Hindlimb muscle (tissue), 1 donor: ENCODE results near the gene HCAR1. TPM values are rescaled to one million over a fixed set of nuclear protein-coding genes. Genes with fewer than 3 reads are reported as not detected.
"Not testable (repeated sequence)": the region's sequence is repeated elsewhere in the genome, so short reads cannot be mapped to it uniquely, and the experiment has no call there.

Experiments used
- DNase-seq: peaks from one replicate; pipeline ENCODE4 v3.0.0-alpha.2; 2013
- polyA plus RNA-seq: library from polyadenylated mRNA; unstranded; fragments of 120-200 nt; gene quantifications from one replicate; pipeline ENCODE4 v1.2.1, GENCODE V29; 2013; ENCODE audit not compliant: insufficient read length

HCAR1 gene
- polyA plus RNA-seq, 1 donor = 0.32 TPM

- DNase-seq = no peak
Observed at GRCh38 chr12:122721057-122721545, 9.5 kb downstream of the HCAR1 start.

- not testable (repeated sequence) for DNase-seq
Observed at GRCh38 chr12:122716658-122717057, 14.0 kb downstream of the HCAR1 start, which contains the start of gene HCAR3. Gene HCAR3, minus strand, starts transcription at chr12:122716811. Its CDS starts 74 bp downstream, at chr12:122716737.

- not testable (repeated sequence) for DNase-seq
Observed at GRCh38 chr12:122715211-122715610, 15.4 kb downstream of the HCAR1 start.

- not testable (repeated sequence) for DNase-seq
Observed at GRCh38 chr12:122713491-122714188, 17.0 kb downstream of the HCAR1 start.

GRCh38 chr12:122711266-122711665 lies 19.4 kb downstream of the HCAR1 start:
- DNase-seq = not testable (repeated sequence)

GRCh38 chr12:122710341-122710740 lies 20.3 kb downstream of the HCAR1 start:
- DNase-seq = not testable (repeated sequence)

GRCh38 chr12:122709287-122709686 lies 21.4 kb downstream of the HCAR1 start:
- not testable (repeated sequence) for DNase-seq

- not testable (repeated sequence) for DNase-seq
Observed at GRCh38 chr12:122703841-122704240, 26.8 kb downstream of the HCAR1 start.

GRCh38 chr12:122702890-122703611 lies 27.6 kb downstream of the HCAR1 start, which contains the start of gene HCAR2:
Gene HCAR2, minus strand, starts transcription at chr12:122703357. Its CDS starts 74 bp downstream, at chr12:122703283.
- DNase-seq = not testable (repeated sequence)

- DNase-seq = not testable (repeated sequence)
Observed at GRCh38 chr12:122701481-122701880, 29.2 kb downstream of the HCAR1 start.

GRCh38 chr12:122700038-122700710 lies 30.5 kb downstream of the HCAR1 start:
- DNase-seq = not testable (repeated sequence)

- not testable (repeated sequence) for DNase-seq
Observed at GRCh38 chr12:122696922-122697321, 33.7 kb downstream of the HCAR1 start.

GRCh38 chr12:122691566-122691965 lies 39.1 kb downstream of the HCAR1 start:
- DNase-seq = no peak

GRCh38 chr12:122688291-122688690 lies 42.4 kb downstream of the HCAR1 start:
- DNase-seq = no peak

- DNase-seq = no peak
Observed at GRCh38 chr12:122687086-122687485, 43.6 kb downstream of the HCAR1 start.

GRCh38 chr12:122686538-122686937 lies 44.1 kb downstream of the HCAR1 start:
- no peak for DNase-seq

- no peak for DNase-seq
Observed at GRCh38 chr12:122684297-122684813, 46.3 kb downstream of the HCAR1 start.

- DNase-seq = no peak
Observed at GRCh38 chr12:122681814-122682213, 48.8 kb downstream of the HCAR1 start.

- DNase-seq = not testable (repeated sequence)
Observed at GRCh38 chr12:122680989-122681388, 49.7 kb downstream of the HCAR1 start.

- not testable (repeated sequence) for DNase-seq
Observed at GRCh38 chr12:122676781-122677180, 53.9 kb downstream of the HCAR1 start.
